PC-3 (cell line): ENCODE measurements around the gene CCDC86. TPM values are rescaled to one million over a fixed set of nuclear protein-coding genes. Genes with fewer than 3 reads are reported as not detected.

ENCODE experiments used
- ATAC-seq: fragments of 200-7000 bp; cut with Tn5 transposase; 2 replicates; pipeline ENCODE4 v1.9.1; 2020; ENCODE audit warnings: mild to moderate bottlenecking, moderate library complexity
- BruUV-seq: library from RNA; stranded (reverse); fragments of 400-500 nt; replicated peaks from 2 replicates; lab custom pipeline; 2021; lab: Mats Ljungman, UMichigan
- CTCF ChIA-PET: fragments of 300-600 bp; sonication (Branson Sonifier 250); formaldehyde crosslinking; loops from one replicate; lab custom pipeline; 2022; ENCODE audit warnings: antibody characterized with exemption; lab: Charles Lee
- POLR2A ChIA-PET: fragments of 300-600 bp; sonication (Branson Sonifier 250); formaldehyde crosslinking; loops from one replicate; lab custom pipeline; 2022; ENCODE audit warnings: antibody characterized with exemption; ENCODE audit not compliant: unreplicated experiment; lab: Charles Lee
- DNase-seq: peaks from one replicate; pipeline ENCODE4 v3.0.0-alpha.2; 2015
- H2AFZ ChIP-seq: fragments of 300-600 bp; sonication (generic); 2 replicates; pipeline ENCODE4 v1.6.0; 2016; ENCODE audit warnings: antibody characterized with exemption, low read length
- H3F3A ChIP-seq: fragments of 300-600 bp; sonication (generic); one replicate; pipeline ENCODE4 v1.6.0; 2017; ENCODE audit warnings: antibody characterized with exemption, low read length, control low read depth, mild to moderate bottlenecking; ENCODE audit not compliant: unreplicated experiment
- H3K27ac ChIP-seq: fragments of 300-600 bp; sonication (generic); 2 replicates; pipeline ENCODE4 v1.5.1; 2016; ENCODE audit warnings: mild to moderate bottlenecking, low read length
- H3K27me3 ChIP-seq: fragments of 300-600 bp; sonication (generic); 2 replicates; pipeline ENCODE4 v1.6.1; 2016; ENCODE audit warnings: low read length, mixed read lengths
- H3K36me3 ChIP-seq: fragments of 300-600 bp; sonication (generic); 2 replicates; pipeline ENCODE4 v1.6.1; 2016; ENCODE audit warnings: low read depth, mixed run types, low read length, mixed read lengths
- H3K4me1 ChIP-seq: fragments of 300-600 bp; sonication (generic); 2 replicates; pipeline ENCODE4 v1.5.1; 2016; ENCODE audit warnings: low read length; ENCODE audit not compliant: insufficient read depth
- H3K4me2 ChIP-seq: fragments of 300-600 bp; sonication (generic); 2 replicates; pipeline ENCODE4 v1.6.0; 2016; ENCODE audit warnings: low read length
- H3K4me3 ChIP-seq: fragments of 300-600 bp; sonication (generic); 2 replicates; pipeline ENCODE4 v1.5.1; 2016; ENCODE audit warnings: mild to moderate bottlenecking, low read length, mixed read lengths
- H3K79me2 ChIP-seq: fragments of 300-600 bp; sonication (generic); 2 replicates; pipeline ENCODE4 v1.6.1; 2017; ENCODE audit warnings: low read length, mixed read lengths
- H3K9ac ChIP-seq: fragments of 300-600 bp; sonication (generic); 2 replicates; pipeline ENCODE4 v1.6.0; 2016; ENCODE audit warnings: mild to moderate bottlenecking, low read length
- H3K9me2 ChIP-seq: fragments of 300-600 bp; sonication (generic); replicated peaks from 2 replicates; pipeline ENCODE4 v1.6.1; 2016; ENCODE audit warnings: mixed run types, low read length, mixed read lengths
- H3K9me3 ChIP-seq: fragments of 300-600 bp; sonication (generic); 2 replicates; pipeline ENCODE4 v1.6.1; 2016; ENCODE audit warnings: low read length, mixed read lengths
- H4K20me1 ChIP-seq: fragments of 300-600 bp; sonication (generic); 2 replicates; pipeline ENCODE4 v1.6.1; 2016; ENCODE audit warnings: low read length, mixed read lengths
- EZH2 ChIP-seq: fragments of 300-600 bp; sonication (generic); IDR thresholded peaks from one replicate; pipeline ENCODE4 v1.6.1; 2017; ENCODE audit warnings: antibody characterized with exemption, mild to moderate bottlenecking, low read length; ENCODE audit not compliant: unreplicated experiment
- EZH2phosphoT487 ChIP-seq: fragments of 300-600 bp; sonication (generic); IDR thresholded peaks from 2 replicates; pipeline ENCODE4 v1.6.1; 2018; ENCODE audit warnings: mild to moderate bottlenecking, antibody characterized with exemption, low read length, borderline replicate concordance
- intact Hi-C: fragments of 100-400 bp; cut with micrococcal nuclease; formaldehyde crosslinking; loops from 2 replicates; pipeline ENCODE4 v1.9.0; 2023
- total RNA-seq: library from RNA; depleted of rRNA; stranded (reverse); fragments of >200 nt; gene quantifications from 2 replicates; pipeline ENCODE4 v1.2.3, GENCODE V29; 2014
- TF ChIP-seq, protein P1 (sequence below): fragments of 300-600 bp; sonication (generic); conservative IDR thresholded peaks from 2 replicates; pipeline ENCODE4 v1.5.1; 2017; ENCODE audit warnings: antibody characterized with exemption, low read depth, mild to moderate bottlenecking, low read length

Gene CCDC86
- total RNA-seq, 1 experiment from 2014 or later, result 67.9 TPM

DNA sequence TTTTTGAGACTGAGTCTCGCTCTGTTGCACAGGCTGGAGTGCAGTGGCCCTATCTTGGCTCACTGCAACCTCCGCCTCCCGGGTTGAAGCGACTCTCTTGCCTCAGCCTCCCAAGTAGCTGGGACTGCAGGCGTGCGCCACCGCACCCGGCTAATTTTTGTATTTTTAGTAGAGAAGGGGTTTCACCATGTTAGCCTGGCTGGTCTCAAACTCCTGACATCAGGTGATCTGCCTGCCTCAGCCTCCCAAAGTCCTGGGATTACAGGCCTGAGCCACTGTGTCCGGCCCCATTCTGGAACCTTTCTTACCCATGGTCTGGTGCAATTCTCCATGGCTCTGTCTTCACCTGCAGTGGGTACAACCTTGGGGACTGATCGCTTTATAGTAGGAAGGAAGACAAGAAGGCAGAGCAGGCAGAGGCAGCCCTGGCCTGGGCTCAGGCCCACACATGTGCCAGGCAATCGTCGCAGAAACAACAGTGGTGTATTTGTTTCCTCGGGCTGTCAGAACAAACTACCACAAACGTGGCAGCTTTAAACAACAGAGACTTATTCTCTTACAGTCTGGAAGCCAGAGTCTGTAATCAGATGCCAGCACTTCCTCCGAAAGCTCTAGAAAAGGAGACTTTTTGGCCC lies 17.8 kb downstream of the CCDC86 start:
- Histone ChIP-seq H3K9me2 (no peaks in the 10 kb centered on the region), H4K20me1 (no peaks in the 10 kb centered on the region), H3K27ac (no peak overlapping the region), H3K4me1 (peaks cover 8% of the 10 kb centered on the region), H2AFZ (no peak overlapping the region), H3K79me2 (no peaks in the 10 kb centered on the region), H3F3A (no peaks in the 10 kb centered on the region), H3K36me3 (no peaks in the 10 kb centered on the region), H3K4me3 (no peak overlapping the region), H3K9ac (no peak overlapping the region), H3K9me3 (no peaks in the 10 kb centered on the region), H3K27me3 (no peaks in the 10 kb centered on the region), H3K4me2 (no peak overlapping the region)
- TF ChIP-seq EZH2phosphoT487, result no peak
- TF ChIP-seq, protein P1, sequence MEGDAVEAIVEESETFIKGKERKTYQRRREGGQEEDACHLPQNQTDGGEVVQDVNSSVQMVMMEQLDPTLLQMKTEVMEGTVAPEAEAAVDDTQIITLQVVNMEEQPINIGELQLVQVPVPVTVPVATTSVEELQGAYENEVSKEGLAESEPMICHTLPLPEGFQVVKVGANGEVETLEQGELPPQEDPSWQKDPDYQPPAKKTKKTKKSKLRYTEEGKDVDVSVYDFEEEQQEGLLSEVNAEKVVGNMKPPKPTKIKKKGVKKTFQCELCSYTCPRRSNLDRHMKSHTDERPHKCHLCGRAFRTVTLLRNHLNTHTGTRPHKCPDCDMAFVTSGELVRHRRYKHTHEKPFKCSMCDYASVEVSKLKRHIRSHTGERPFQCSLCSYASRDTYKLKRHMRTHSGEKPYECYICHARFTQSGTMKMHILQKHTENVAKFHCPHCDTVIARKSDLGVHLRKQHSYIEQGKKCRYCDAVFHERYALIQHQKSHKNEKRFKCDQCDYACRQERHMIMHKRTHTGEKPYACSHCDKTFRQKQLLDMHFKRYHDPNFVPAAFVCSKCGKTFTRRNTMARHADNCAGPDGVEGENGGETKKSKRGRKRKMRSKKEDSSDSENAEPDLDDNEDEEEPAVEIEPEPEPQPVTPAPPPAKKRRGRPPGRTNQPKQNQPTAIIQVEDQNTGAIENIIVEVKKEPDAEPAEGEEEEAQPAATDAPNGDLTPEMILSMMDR, result no peak
- TF ChIP-seq EZH2, result no peak
- POLR2A ChIA-PET, result no interaction called here
- ATAC-seq (no peak), DNase-seq (no peak)
- intact Hi-C loops, result no loop called here
- no TSS peak for BruUV-seq
- CTCF ChIA-PET, result no interaction called here

DNA sequence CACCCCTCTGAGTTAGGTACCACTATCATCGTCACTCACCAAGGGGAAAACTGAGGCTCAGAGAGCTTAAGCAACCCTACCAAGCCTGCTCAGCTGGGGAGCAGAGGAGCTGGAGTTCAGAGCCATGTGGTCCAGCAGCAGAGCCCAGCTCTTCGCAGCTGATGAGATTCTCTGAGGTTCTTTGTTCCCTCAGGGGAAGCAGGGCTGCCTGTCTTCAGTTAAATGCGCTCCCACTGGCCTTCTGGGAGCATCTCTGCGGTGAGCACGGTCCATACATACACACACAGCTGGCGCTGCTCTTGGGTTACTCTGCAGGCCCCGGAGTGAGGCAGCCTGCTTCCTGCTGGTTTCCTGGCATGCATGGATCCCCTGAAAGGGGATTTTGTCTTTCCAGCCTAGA lies 19.0 kb downstream of the CCDC86 start:
- POLR2A ChIA-PET, result no interaction called here

DNA sequence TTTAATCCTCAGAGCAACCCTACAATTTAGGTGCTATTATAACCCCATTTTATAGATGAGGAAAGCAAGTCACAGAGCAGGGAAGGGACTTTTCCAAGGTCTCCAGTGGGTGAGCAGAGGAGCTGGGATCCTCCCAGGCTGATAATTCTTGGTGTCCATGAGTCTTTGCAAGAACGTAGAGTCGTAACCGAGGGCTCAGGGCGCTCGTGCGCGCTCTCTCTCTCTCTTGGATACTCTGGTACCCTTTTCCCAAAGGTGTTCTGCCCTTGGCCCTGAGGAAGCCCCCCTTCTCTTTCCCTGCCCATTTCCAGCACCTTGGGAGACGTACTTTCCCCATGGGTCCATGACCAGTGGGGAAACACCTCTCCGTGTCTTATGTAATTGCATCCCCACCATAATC lies 20.3 kb downstream of the CCDC86 start:
- DNase-seq (no peak), ATAC-seq (no peak)
- CTCF ChIA-PET, result no interaction called here
- no peak overlapping the region for H3K4me2 ChIP-seq
- intact Hi-C loops, result no loop called here
- no peaks in the 10 kb centered on the region for H4K20me1 ChIP-seq
- H3K4me3 ChIP-seq, result no peak overlapping the region
- H3K79me2 ChIP-seq, result no peaks in the 10 kb centered on the region
- no peaks in the 10 kb centered on the region for H3K27me3 ChIP-seq
- TF ChIP-seq EZH2phosphoT487, result no peak
- no peak for TF ChIP-seq EZH2
- TF ChIP-seq, protein P1, result no peak
- no peaks in the 10 kb centered on the region for H3K9me3 ChIP-seq
- H3K9me2 ChIP-seq, result no peaks in the 10 kb centered on the region
- no peaks in the 10 kb centered on the region for H3K36me3 ChIP-seq
- H3K9ac ChIP-seq, result no peak overlapping the region
- H2AFZ ChIP-seq, result no peak overlapping the region
- POLR2A ChIA-PET, result no interaction called here
- no peaks in the 10 kb centered on the region for H3F3A ChIP-seq
- no peak overlapping the region for H3K27ac ChIP-seq
- H3K4me1 ChIP-seq, result peaks cover 16% of the 10 kb centered on the region
- BruUV-seq, result no TSS peak

More for the DNA sequence above, 19.0 kb downstream of the CCDC86 start:
- H3K27me3 ChIP-seq, result no peaks in the 10 kb centered on the region
- H3K4me2 ChIP-seq, result no peak overlapping the region
- peaks cover 8% of the 10 kb centered on the region for H3K4me1 ChIP-seq
- no peak for TF ChIP-seq EZH2phosphoT487
- TF ChIP-seq, protein P1, result no peak
- TF ChIP-seq EZH2, result no peak
- no peak overlapping the region for H3K4me3 ChIP-seq
- H3K9me2 ChIP-seq, result no peaks in the 10 kb centered on the region
- H3K9ac ChIP-seq, result no peak overlapping the region
- no peak for ATAC-seq
- H3K36me3 ChIP-seq, result no peaks in the 10 kb centered on the region
- H3K9me3 ChIP-seq, result no peaks in the 10 kb centered on the region
- no peaks in the 10 kb centered on the region for H4K20me1 ChIP-seq
- intact Hi-C loops, result no loop called here
- H3K79me2 ChIP-seq, result no peaks in the 10 kb centered on the region
- CTCF ChIA-PET, result no interaction called here
- no peak for DNase-seq
- no peak overlapping the region for H2AFZ ChIP-seq
- H3K27ac ChIP-seq, result no peak overlapping the region
- no TSS peak for BruUV-seq
- H3F3A ChIP-seq, result no peaks in the 10 kb centered on the region
